ENCODE results near the gene REEP6. TPM values are rescaled to one million over a fixed set of nuclear protein-coding genes. Genes with fewer than 3 reads are reported as not detected.

Gene REEP6
- total and polyA plus RNA-seq, 2 donors (not counting 1 experiment from before 2014, with no cell fraction given), result 0.47 to 0.99 TPM

- Histone ChIP-seq H3K4me1 (ENCODE audit: control insufficient read depth, extremely low read depth, insufficient read depth, low read length) (no peaks in the 10 kb centered on the region), H3K27me3 (ENCODE audit: control insufficient read depth, insufficient read depth, low read length) (no peaks in the 10 kb centered on the region), H4K20me1 (ENCODE audit: control insufficient read depth, extremely low read depth, insufficient read depth, low read length) (no peaks in the 10 kb centered on the region), H3K9ac (ENCODE audit: insufficient read depth, low read length) (peak within 1 kb of the TSS; percentile 76), H3K9me3 (ENCODE audit: control insufficient read depth, insufficient read depth, low read depth, low read length) (no peaks in the 10 kb centered on the region), H3K79me2 (ENCODE audit: control insufficient read depth, insufficient read depth, low read length) (peaks cover 9% of the 10 kb centered on the region), H3K36me3 (ENCODE audit: control insufficient read depth, insufficient read depth, low read length) (peaks cover 2% of the 10 kb centered on the region), H3K4me2 (ENCODE audit: extremely low read depth, insufficient read depth, low read length) (peak within 1 kb of the TSS; percentile 87), H2AFZ (ENCODE audit: low read length) (peak within 1 kb of the TSS; percentile 99), H3K4me3 (replicated peaks in 1 of 4; ENCODE audit: control extremely low read depth in 1 of 4, insufficient read depth in 1 of 4, low read depth in 3 of 4, low read length in 4 of 4) (peak within 1 kb of the TSS; percentile 76 to 87 (median 82)), H3K27ac (ENCODE audit: insufficient read depth, low read length) (peak within 1 kb of the TSS; percentile 68)
- peak; percentile 88 to 92 for DNase-seq (ENCODE audit: low read depth in 2 of 2)
- TF ChIP-seq EZH2 (IDR thresholded peaks at IDR 0.05; ENCODE audit: low read length, missing control alignments), result no peak
- TF ChIP-seq, protein P1, sequence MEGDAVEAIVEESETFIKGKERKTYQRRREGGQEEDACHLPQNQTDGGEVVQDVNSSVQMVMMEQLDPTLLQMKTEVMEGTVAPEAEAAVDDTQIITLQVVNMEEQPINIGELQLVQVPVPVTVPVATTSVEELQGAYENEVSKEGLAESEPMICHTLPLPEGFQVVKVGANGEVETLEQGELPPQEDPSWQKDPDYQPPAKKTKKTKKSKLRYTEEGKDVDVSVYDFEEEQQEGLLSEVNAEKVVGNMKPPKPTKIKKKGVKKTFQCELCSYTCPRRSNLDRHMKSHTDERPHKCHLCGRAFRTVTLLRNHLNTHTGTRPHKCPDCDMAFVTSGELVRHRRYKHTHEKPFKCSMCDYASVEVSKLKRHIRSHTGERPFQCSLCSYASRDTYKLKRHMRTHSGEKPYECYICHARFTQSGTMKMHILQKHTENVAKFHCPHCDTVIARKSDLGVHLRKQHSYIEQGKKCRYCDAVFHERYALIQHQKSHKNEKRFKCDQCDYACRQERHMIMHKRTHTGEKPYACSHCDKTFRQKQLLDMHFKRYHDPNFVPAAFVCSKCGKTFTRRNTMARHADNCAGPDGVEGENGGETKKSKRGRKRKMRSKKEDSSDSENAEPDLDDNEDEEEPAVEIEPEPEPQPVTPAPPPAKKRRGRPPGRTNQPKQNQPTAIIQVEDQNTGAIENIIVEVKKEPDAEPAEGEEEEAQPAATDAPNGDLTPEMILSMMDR (conservative IDR thresholded peaks at IDR 0.05 in 1 of 2, IDR thresholded peaks at IDR 0.05 in 1 of 2; ENCODE audit: low read depth in 1 of 2, low read length in 2 of 2), result no peak
Measured at GRCh38 chr19:1478934-1479707, 11.9 kb upstream of the REEP6 start, which contains the start of gene C19orf25. Gene C19orf25, minus strand, starts transcription at chr19:1479215. Its CDS starts 312 bp downstream, at chr19:1478903.

DNA sequence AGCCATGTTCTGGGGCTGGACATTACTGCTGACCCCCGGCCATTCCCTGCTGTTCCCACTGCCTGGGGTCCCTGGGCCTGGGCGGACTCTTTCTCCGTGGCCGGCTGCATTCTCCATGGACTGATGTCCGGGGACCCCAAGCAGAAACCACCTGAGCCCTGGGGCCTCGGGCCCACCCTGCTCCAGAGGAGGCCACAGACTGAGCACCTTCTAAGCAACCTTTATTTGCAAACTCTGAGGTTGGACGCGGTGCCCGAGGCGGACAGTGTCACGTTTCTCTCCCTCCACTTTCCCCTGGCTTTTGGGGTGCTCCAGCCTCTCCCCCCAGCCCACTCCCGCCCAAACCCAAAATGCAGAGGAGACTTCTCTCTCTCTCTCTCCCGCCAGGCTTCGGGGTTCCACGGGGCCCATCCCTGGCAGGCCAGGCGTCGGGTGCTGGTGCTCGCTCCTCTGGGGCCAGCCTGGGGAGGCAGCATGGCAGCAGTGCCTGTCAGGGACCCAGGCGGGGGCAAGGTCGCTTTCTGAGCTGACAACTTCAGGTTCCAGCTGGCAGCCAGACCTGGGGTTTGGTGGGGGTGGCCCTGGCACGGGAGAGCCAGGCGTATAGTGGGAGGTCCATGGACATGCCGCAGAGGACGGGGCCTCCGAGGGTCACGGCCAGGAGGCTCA lies 9.6 kb upstream of the REEP6 start:
- Histone ChIP-seq H2AFZ (ENCODE audit: low read length) (no peak overlapping the region), H3K36me3 (ENCODE audit: control insufficient read depth, insufficient read depth, low read length) (peaks cover 2% of the 10 kb centered on the region), H3K4me2 (ENCODE audit: extremely low read depth, insufficient read depth, low read length) (no peak overlapping the region)

GRCh38 chr19:1481893-1482360 lies 9.1 kb upstream of the REEP6 start:
- Histone ChIP-seq H3K9ac (ENCODE audit: insufficient read depth, low read length) (no peak overlapping the region), H2AFZ (ENCODE audit: low read length) (no peak overlapping the region), H3K4me3 (replicated peaks in 1 of 4; ENCODE audit: control extremely low read depth in 1 of 4, insufficient read depth in 1 of 4, low read depth in 3 of 4, low read length in 4 of 4) (no peak overlapping the region), H4K20me1 (ENCODE audit: control insufficient read depth, extremely low read depth, insufficient read depth, low read length) (no peaks in the 10 kb centered on the region), H3K36me3 (ENCODE audit: control insufficient read depth, insufficient read depth, low read length) (peaks cover 2% of the 10 kb centered on the region), H3K27me3 (ENCODE audit: control insufficient read depth, insufficient read depth, low read length) (no peaks in the 10 kb centered on the region), H3K4me1 (ENCODE audit: control insufficient read depth, extremely low read depth, insufficient read depth, low read length) (no peaks in the 10 kb centered on the region), H3K4me2 (ENCODE audit: extremely low read depth, insufficient read depth, low read length) (no peak overlapping the region), H3K27ac (ENCODE audit: insufficient read depth, low read length) (no peak overlapping the region), H3K9me3 (ENCODE audit: control insufficient read depth, insufficient read depth, low read depth, low read length) (no peaks in the 10 kb centered on the region), H3K79me2 (ENCODE audit: control insufficient read depth, insufficient read depth, low read length) (peaks cover 9% of the 10 kb centered on the region)
- TF ChIP-seq, protein P1 (conservative IDR thresholded peaks at IDR 0.05 in 1 of 2, IDR thresholded peaks at IDR 0.05 in 1 of 2; ENCODE audit: low read depth in 1 of 2, low read length in 2 of 2), result no peak
- no peak for TF ChIP-seq EZH2 (IDR thresholded peaks at IDR 0.05; ENCODE audit: low read length, missing control alignments)
- DNase-seq (ENCODE audit: low read depth in 2 of 2), result no peak

More for the DNA sequence above, 9.6 kb upstream of the REEP6 start:
- Histone ChIP-seq H3K27ac (ENCODE audit: insufficient read depth, low read length) (no peak overlapping the region), H4K20me1 (ENCODE audit: control insufficient read depth, extremely low read depth, insufficient read depth, low read length) (no peaks in the 10 kb centered on the region), H3K4me3 (replicated peaks in 1 of 4; ENCODE audit: control extremely low read depth in 1 of 4, insufficient read depth in 1 of 4, low read depth in 3 of 4, low read length in 4 of 4) (no peak overlapping the region), H3K27me3 (ENCODE audit: control insufficient read depth, insufficient read depth, low read length) (no peaks in the 10 kb centered on the region), H3K79me2 (ENCODE audit: control insufficient read depth, insufficient read depth, low read length) (peaks cover 9% of the 10 kb centered on the region), H3K9ac (ENCODE audit: insufficient read depth, low read length) (no peak overlapping the region), H3K4me1 (ENCODE audit: control insufficient read depth, extremely low read depth, insufficient read depth, low read length) (no peaks in the 10 kb centered on the region), H3K9me3 (ENCODE audit: control insufficient read depth, insufficient read depth, low read depth, low read length) (no peaks in the 10 kb centered on the region)
- TF ChIP-seq EZH2 (IDR thresholded peaks at IDR 0.05; ENCODE audit: low read length, missing control alignments), result no peak
- TF ChIP-seq, protein P1 (conservative IDR thresholded peaks at IDR 0.05 in 1 of 2, IDR thresholded peaks at IDR 0.05 in 1 of 2; ENCODE audit: low read depth in 1 of 2, low read length in 2 of 2), result no peak
- DNase-seq (ENCODE audit: low read depth in 2 of 2), result no peak
